ENCODE results near the gene TMEM33. TPM values are rescaled to one million over a fixed set of nuclear protein-coding genes. Genes with fewer than 3 reads are reported as not detected.
A peak's percentile ranks its signal among the peaks of the same experiment; 100 is the strongest.

Gene TMEM33
- polyA plus RNA-seq, 4 donors, result 44.5 to 48.8 (median 47.0) TPM

GRCh38 chr4:41935652-41936021 is 408 bp downstream of the TMEM33 start:
- peak in 1 of 4 donors; percentile 2 for DNase-seq (ENCODE audit: low read depth in 4 of 4, low spot score in 2 of 4)

GRCh38 chr4:41939016-41939626 is 3.9 kb downstream of the TMEM33 start:
- no peak for DNase-seq (ENCODE audit: low read depth in 4 of 4, low spot score in 2 of 4)

GRCh38 chr4:41940834-41941233 is 5.6 kb downstream of the TMEM33 start:
- no peak for DNase-seq (ENCODE audit: low read depth in 4 of 4, low spot score in 2 of 4)

- no peak for DNase-seq (ENCODE audit: low read depth in 4 of 4, low spot score in 2 of 4)
Observed at GRCh38 chr4:41943506-41943905, 8.3 kb downstream of the TMEM33 start.

DNA sequence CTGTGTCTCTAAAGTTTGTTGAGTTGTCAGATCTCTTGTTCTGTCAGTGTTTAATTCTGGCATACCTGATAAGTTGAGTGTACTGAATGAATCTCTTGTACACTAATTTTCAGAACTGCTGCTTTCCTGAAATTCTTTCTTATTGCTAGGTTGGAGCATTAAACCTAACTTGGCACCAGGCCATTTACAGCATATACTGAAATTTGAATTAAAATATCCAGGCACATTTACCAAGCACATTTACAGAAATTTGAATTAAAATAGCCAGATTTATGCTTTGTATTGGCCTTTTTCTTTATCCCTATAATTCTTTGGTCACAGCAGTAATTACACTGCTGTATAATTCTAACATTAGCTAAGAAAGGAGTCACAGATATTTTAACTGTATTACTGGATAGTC is 8.9 kb downstream of the TMEM33 start:
- DNase-seq (ENCODE audit: low read depth in 4 of 4, low spot score in 2 of 4), result no peak

DNA sequence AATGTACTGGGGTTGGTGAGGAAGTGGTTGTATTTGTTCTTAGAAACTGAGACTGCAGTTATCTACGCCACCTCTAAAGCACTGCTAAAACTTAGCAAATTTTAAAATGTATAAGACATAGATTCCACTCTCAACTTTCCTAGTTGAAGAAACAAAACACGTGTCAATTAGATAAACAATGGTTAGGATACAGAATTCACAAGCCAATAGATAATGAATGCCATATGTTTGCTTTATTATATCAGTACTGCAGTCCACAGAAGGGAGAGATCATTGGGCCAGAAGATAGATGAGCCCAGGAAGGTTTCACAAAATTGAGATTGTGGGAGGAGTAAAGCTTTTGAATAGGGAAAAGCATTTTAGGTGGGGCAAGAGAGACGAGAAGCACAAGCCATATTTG is 14.3 kb downstream of the TMEM33 start:
- DNase-seq (ENCODE audit: low read depth in 4 of 4, low spot score in 2 of 4), result no peak

GRCh38 chr4:41957634-41958033 is 22.4 kb downstream of the TMEM33 start:
- no peak for DNase-seq (ENCODE audit: low read depth in 4 of 4, low spot score in 2 of 4)

DNA sequence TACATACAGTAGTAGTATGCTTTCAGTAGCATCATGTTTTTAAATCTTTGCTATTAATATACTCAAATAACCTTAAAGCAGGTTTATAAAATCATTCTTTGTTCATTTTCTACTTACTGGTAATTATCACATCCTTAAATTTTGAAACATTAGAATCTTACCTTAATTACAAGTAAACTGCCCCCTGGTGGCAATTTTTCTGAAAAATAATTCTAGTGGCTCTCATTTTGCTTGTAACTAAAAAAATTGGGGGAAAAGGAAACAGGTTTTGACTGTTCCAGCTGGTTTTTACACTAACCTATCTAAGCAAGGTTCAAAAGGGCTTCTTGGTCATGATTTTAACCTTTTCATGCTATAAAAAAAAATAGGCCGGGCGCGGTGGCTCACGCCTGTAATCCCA is 27.9 kb downstream of the TMEM33 start:
- DNase-seq (ENCODE audit: low read depth in 4 of 4, low spot score in 2 of 4), result no peak

GRCh38 chr4:41964401-41964800 is 29.2 kb downstream of the TMEM33 start:
- DNase-seq (ENCODE audit: low read depth in 4 of 4, low spot score in 2 of 4), result no peak

DNA sequence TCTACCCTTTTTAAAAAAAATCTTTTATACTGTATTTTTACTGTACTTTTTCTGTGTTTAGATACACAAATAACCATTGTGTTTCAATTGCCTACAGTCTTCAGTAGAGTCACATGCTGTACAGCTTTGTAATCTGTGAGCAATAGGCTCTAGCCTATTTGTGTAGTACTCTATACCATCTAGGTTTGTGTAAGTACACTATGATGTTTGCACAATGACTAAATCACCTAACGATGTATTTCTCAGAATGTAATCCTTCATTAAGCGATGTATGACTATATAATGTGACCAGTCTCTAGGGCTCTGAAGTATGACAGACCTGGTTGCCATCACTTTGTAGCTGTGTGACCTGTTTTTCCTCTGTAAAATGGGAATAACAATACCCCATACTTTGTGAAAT is 32.2 kb downstream of the TMEM33 start:
- DNase-seq (ENCODE audit: low read depth in 4 of 4, low spot score in 2 of 4), result no peak

GRCh38 chr4:41969671-41970070 is 34.4 kb downstream of the TMEM33 start:
- no peak for DNase-seq (ENCODE audit: low read depth in 4 of 4, low spot score in 2 of 4)

GRCh38 chr4:41975341-41975740 is 40.1 kb downstream of the TMEM33 start:
- no peak for DNase-seq (ENCODE audit: low read depth in 4 of 4, low spot score in 2 of 4)

DNA sequence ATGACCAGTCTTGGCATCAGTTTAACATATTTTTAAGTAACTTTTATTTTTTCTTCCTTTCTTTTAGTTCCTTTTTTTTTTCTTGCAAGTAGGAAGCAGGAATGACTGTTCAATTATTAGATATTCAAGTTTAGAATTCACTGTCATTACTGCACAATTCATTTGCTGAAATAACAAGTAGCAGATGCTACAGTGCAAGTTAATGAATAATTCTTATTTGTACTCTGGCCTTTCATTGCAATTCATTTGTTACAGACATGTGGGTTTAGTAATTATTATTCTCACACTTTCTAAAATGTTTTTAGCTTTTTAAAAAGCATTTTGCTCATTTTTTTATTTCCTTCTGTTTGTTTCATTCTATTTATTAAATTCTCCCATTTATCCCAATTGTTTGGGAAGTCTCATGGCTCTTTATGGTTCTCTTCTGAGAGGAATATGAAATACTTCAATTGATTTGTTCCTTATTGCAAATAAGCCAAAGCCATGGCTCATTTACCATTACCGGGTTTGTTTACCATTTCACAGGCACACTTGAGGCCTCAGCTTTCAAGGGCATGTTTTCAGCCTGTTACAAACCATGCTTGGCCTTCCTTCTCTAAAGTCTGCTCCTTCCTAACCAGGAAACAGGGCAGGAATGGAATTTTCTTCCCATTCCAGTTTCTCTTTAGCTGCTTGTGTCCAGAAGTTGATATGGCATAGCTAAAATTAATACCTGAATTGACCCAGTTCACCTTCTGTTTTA is 41.7 kb downstream of the TMEM33 start:
- DNase-seq (ENCODE audit: low read depth in 4 of 4, low spot score in 2 of 4), result no peak

- no peak for DNase-seq (ENCODE audit: low read depth in 4 of 4, low spot score in 2 of 4)
Observed at GRCh38 chr4:41977709-41978108, 42.5 kb downstream of the TMEM33 start.

GRCh38 chr4:41981456-41981855 is 46.2 kb downstream of the TMEM33 start, which contains the start of gene DCAF4L1:
Gene DCAF4L1 (plus strand): TSS chr4:41981756. CDS start chr4:41981793, 37 bp downstream.
- no peak for DNase-seq (ENCODE audit: low read depth in 4 of 4, low spot score in 2 of 4)

DNA sequence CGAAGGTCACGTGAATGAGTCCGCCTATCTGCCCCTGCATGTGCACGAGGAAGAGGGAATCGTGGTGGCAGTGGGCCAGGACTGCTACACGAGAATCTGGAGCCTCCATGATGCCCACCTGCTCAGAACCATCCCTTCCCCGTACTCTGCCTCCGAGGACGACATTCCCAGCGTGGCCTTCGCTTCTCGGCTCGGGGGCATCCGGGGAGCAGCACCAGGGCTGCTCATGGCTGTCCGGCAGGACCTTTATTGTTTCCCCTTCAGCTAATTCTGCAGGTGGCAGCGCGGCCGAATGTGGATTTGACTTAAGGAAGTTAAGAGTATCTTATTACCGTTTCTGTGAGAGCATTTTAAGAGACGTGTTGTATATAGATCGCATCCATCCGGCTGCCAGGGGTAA is 47.5 kb downstream of the TMEM33 start:
- no peak for DNase-seq (ENCODE audit: low read depth in 4 of 4, low spot score in 2 of 4)

DNA sequence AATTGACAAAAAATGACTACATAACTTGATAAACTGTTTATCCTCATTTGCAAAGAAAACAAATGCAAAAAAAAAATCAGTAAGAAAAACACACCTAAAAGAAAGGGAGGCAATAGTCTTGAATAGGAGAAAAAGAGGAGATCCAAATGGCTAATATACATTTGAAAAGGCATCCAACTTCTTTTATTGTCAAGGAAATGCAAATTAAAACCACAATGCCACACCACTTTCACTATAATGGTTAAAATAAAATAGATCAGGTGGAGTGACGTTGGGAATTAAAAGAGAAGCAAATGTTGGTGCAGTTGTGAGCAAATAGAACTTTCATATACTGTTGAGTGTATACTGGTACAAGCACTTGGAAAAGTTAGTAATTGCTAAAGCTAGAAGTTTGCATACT is 49.9 kb downstream of the TMEM33 start:
- DNase-seq (ENCODE audit: low read depth in 4 of 4, low spot score in 2 of 4), result no peak

DNA sequence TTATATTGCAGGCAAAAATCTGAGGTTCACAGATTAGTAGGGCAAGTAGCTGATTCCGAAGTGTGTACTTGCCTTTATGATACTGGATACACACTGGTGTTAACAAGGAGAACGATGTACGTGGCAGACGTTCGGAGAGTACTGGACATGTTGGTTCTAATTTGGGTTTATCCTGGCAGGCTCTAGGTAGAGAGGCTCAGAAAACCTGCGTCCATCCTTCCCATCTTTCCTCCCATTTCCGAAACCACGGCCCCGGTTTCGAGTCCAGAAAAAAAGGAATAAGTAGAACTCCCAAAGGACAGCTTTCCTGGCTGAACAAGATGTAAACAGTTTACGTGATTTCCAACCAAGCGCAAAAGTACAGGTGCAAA is 54.8 kb downstream of the TMEM33 start:
- peak in 1 of 4 donors; percentile 50 for DNase-seq (ENCODE audit: low read depth in 4 of 4, low spot score in 2 of 4)

GRCh38 chr4:41990365-41991111 is 55.3 kb downstream of the TMEM33 start, which contains the start of gene SLC30A9:
Gene SLC30A9 (plus strand): TSS chr4:41990530. CDS start chr4:41990652, 122 bp downstream.
- peak; percentile 77 to 97 (median 92) for DNase-seq (ENCODE audit: low read depth in 4 of 4, low spot score in 2 of 4)

- no peak for DNase-seq (ENCODE audit: low read depth in 4 of 4, low spot score in 2 of 4)
Observed at GRCh38 chr4:41991916-41992767, 56.9 kb downstream of the TMEM33 start.

Data from left renal cortex interstitium (tissue), 4 donors.